ENCODE measurements around the gene BNIPL.

Gene BNIPL

DNA sequence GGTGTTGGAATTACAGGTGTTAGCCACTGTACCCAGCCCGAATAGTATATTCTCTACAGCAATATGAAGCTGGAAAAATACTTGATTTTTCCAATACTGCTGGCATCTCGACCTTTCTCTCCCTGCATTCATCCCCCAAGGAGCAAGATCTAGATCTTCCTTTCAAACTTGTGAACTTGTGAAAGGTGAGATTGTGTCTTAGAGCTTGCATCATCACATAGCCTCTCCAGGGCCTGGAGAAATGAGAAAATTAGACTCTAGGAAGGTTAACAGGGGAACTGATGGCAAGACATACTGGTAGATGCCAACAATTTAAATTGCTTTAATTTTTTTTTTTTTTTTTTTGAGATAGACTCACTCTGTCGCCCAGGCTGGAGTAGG lies 26.1 kb upstream of the BNIPL start:
- DNase-seq: no peak

DNA sequence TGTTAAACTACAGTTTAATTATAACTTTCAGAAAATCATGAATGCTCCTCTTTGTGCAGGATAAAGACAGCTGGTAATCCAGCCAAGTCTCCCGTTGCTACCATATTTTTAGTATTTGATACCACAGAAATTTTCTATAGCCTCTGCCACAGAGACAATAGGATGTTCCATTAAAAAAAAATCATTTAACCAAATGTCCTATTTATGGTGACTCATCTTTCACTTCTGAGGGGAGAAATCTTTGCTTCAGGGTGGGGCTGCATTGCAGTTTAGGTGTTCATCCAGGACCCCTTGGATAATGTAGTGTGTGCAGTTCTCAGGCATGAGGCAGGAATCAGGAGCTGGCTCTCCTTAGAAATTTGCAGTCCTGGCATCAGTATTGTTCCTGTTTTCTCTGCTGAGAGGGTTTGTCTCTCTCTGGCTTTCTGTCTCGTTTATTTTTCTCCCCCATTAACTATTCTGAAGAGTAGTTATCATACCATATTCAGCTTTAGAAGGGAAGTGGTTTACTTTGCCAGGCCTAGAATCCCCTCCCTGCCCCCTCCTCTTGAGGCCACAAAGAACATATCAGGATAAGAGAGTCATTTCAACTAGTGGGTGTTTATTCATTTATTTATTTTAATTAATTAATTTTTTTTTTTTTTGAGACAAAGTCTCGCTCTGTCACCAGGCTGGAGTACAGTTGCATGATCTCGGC lies 25.1 kb upstream of the BNIPL start:
- DNase-seq: peak; percentile 5

DNA sequence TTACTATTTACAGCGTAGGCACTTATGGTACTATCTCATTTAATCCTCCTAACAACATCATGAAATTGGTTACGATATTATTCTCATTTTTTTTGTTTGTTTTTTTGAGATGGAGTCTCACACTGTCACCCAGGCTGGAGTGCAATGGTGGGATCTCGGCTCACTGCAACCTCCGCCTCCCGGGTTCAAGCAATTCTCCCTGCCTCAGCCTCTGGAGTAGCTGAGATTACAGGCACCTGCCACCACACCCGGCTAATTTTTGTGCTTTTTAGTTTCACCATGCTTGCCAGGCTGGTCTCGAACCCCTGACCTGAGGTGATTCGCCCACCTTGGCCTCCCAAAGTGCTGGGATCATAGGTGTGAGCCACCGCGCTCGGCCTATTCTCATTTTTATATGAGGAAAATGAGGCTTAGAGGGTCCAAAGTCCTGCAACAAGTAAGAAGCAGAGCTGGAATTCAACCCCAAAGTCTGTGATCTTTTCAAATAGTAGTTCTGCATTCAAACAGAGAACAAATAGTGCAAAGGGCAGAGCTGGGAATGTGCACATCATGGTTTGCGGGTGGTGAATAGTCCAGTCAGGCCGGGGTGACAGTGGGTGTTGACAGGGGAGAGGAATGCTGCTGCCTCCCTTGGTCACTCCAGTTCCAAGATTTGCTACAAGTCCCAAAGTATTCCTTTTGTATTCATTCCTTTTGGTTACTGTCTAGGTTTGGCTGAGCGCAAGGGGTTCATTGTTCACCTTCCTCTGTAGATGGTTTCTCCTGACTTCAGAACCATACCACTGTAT lies 23.5 kb upstream of the BNIPL start:
- DNase-seq: no peak

DNA sequence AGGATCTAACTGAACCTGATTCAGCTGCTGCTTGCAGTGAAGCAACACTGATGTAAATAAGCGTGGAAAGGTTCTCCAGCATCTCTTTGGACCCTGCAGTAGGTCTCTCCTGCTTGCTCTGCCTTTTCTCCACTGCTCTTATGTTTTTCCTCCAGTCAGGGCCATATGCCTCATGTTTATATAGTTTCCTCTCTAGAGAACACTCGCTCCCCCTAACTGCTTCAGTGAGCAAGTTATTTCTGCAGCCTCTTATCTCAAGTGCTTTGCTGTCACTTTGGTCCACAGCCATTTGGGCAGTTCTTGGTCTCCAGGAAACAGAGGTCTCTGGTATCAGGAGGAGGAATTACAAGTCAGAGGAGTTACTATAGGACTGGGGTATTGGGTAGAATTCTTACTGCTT lies 22.9 kb upstream of the BNIPL start:
- no peak for DNase-seq

DNA sequence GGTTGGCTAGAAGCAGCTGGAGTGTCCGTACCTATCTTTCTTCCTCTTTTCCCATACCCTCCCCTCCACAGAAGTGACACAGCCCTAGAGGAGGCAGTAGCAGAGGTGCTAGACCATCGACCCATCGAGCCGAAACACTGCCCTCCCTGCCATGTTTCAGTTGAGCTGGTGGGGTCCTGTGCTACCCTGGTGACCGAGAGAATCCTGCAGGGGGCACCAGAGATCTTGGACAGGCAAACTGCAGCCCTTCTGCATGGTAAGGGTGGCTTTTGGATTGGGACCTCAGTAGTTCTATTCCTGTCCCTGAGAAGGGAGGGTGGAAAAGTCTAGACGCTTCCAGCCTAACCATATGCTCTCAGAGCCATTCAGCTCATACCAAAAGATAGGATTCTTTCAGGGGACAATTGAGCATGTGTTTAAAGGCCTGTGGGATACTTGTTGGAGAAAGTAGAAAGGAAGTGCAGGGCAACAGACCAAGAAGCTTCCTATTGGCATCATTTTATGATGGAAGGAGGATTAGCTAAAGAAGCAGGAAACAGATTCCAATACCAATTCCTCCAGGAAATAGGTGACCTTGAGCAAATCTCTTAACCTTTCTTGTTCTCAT lies 11.7 kb upstream of the BNIPL start:
- DNase-seq: peak; percentile 66

DNA sequence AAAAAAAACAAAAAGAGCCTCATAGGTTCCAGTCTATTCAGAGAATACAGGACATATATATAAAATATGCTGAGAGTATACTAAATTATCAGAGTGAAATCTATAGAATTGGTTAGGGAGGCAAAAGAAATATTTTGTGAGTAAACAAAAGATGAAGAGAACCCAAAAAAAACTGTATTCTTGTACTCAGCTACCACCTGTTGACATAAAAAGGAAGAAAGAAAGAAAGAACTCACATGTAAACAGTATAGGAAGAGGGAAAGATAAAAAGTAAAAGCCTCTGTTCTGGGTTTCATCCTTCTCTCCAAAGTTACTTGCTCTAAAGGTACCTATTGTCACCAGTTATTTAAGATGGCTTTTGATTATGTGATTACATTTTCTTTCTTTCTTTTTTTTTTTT lies 9.9 kb upstream of the BNIPL start:
- DNase-seq: no peak

DNA sequence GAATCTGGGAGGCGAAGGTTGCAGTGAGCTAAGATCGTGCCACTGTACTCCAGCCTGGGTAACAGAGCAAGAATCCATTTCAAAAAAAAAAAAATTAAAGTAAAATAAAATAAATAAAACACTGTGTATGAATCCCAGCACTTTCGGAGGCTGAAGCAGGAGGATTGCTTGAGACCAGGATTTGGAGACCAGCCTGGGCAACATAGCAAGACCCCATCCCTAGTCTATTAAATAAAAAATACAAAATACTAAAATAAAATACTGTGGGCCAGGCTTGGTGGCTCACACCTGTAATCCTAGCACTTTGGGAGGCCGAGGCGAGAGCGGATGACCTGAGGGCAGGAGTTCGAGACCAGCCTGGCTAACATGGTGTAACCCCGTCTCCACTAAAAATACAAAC lies 4.2 kb upstream of the BNIPL start:
- no peak for DNase-seq

DNA sequence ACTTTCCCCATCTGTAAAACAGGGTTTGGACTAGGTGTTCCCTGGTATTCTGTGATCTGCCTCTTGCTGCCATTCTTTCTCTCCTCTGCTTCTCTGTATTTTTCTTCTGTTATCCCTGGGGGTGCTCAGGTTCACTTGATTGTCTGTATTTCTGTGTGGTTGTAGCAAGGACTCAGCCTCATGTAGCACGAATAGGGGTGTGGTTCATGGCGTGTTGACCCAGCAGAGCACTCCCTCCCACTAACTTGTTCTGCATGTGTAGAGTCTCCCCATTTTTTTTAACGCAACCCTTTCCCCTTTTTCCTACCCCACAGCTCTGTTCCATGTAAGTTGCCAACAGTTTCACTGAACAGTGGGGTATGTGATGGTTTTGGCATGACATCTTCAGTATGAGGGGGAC lies 1.2 kb upstream of the BNIPL start:
- no peak for DNase-seq

DNA sequence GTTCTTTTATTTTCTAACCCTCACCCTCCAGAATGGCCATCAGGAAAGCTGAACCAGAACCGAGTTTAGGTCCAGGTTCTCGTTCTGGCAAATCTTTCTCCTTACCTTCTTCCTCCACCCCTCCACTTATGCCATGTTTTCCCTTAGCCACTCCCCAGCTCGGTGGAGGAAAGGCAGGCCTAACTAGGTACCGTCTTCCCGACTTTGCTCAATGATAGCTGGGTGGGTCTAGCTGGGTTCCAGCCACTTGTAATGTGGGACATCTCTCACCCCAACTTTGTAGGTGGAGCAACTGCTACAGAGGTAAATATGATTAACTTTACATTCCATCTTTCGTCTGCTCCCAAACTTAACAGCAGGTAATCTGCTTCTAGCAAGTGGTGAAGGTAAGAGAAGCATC lies 646 bp downstream of the BNIPL start:
- DNase-seq: no peak

DNA sequence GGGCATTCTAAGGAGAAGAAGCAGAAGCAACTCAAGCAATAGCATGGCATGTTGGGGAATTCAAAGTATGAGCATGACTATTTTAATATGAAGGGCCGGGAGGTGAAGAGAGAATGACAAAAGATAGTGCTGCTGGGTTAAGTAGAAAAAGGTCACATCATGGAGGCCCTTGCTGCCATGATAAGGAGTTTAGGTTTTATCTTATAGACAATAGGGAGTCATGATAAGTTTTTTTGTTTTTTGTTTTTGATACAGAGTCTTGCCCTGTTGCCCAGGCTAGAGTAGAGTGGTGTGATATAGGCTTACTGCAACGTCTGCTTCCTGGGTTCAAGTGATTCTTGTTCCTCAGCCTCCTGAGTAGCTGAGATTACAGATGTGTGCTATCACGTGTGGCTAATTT lies 3.1 kb downstream of the BNIPL start:
- no peak for DNase-seq

DNA sequence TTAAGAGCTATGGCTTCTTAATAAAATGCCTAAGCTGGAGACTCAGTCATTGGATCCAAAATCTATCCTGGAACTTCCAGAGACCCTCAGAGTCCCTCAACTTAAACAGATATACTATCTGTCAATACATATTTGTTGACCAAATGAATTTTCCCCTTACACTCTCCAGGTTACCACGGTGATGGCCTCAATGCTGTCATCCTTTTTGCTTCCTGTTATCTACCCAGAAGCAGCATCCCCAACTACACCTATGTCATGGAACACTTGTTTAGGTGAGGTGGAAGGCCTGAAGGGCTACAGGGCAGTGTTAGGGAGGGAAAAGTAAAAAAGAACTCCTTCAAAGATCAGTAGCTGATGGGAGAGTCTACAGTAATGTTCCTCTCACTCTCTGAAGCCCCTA lies 6.8 kb downstream of the BNIPL start:
- DNase-seq: no peak

DNA sequence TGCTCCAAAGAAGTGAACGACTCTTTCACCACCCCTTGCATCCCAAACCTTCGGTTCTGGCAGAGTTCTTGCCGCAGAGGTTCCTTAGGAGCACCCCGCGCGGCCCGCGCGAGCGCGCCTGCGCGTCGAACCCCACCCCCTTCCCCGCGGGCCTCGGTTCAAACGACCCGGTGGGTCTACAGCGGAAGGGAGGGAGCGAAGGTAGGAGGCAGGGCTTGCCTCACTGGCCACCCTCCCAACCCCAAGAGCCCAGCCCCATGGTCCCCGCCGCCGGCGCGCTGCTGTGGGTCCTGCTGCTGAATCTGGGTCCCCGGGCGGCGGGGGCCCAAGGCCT lies 11.2 kb downstream of the BNIPL start, which contains the start of gene C1orf56:
Gene C1orf56, plus strand, starts transcription at position 161 of the 334 bp plus-strand sequence. Its CDS starts 97 bp downstream, at position 258.
- peak; percentile 86 for DNase-seq

DNA sequence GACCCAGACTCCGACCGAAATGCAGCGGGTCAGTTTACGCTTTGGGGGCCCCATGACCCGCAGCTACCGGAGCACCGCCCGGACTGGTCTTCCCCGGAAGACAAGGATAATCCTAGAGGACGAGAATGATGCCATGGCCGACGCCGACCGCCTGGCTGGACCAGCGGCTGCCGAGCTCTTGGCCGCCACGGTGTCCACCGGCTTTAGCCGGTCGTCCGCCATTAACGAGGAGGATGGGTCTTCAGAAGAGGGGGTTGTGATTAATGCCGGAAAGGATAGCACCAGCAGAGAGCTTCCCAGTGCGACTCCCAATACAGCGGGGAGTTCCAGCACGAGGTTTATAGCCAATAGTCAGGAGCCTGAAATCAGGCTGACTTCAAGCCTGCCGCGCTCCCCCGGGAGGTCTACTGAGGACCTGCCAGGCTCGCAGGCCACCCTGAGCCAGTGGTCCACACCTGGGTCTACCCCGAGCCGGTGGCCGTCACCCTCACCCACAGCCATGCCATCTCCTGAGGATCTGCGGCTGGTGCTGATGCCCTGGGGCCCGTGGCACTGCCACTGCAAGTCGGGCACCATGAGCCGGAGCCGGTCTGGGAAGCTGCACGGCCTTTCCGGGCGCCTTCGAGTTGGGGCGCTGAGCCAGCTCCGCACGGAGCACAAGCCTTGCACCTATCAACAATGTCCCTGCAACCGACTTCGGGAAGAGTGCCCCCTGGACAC lies 11.7 kb downstream of the BNIPL start:
- peak; percentile 73 for DNase-seq

DNA sequence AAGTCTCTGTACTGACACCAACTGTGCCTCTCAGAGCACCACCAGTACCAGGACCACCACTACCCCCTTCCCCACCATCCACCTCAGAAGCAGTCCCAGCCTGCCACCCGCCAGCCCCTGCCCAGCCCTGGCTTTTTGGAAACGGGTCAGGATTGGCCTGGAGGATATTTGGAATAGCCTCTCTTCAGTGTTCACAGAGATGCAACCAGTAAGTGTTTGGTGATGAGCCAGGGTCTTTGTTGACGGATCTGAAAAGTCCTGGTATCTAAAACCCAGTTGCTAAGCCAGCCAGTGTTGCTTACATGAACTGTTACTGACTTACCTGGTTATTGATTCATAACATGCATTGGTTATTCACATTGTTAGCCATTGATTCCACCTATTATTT lies 12.3 kb downstream of the BNIPL start:
- no peak for DNase-seq

DNA sequence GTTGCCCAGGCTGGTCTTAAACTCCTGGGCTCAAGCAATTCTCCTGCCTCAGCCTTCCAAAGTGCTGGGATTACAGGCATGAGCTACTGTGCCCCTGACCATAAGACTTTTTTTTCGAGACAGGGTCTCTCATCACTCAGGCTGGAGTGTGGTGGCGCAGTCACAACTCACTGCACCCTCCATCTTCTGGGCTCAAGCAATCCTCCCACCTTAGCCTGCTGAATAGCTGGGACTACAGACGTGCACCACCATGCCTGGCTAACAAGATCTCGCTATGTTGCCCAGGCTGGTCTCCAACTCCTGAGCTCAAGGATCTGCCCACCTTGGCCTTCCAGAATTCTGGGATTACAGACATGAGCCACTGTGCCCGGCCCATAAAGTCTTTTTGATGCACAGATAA lies 13.1 kb downstream of the BNIPL start:
- no peak for DNase-seq

DNA sequence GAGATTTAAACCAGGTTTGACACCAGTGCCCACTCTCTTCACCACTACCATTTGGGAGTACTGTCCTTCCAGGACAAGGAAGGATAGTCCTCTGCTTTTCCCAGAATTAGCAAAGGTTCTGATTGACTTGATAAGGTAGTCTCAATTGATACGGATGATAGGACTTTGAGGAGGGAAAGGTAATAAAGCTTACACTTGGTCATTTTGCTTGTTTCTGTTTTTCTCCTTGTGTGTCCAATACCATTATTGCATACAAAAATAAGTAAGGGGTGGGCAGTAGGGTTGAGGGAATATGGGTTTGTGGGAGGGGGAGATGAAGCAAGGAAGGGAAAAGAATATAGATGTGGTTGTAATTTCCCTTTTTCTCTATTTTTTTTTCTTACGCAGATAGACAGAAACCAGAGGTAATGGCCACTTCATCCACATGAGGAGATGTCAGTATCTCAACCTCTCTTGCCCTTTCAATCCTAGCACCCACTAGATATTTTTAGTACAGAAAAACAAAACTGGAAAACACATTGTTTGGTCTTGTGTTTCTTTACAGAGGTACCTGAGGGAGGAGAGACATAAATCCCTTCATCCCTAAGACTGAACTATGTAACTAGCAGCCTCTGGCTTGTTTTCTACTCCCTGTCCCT lies 13.8 kb downstream of the BNIPL start:
- DNase-seq: no peak

DNA sequence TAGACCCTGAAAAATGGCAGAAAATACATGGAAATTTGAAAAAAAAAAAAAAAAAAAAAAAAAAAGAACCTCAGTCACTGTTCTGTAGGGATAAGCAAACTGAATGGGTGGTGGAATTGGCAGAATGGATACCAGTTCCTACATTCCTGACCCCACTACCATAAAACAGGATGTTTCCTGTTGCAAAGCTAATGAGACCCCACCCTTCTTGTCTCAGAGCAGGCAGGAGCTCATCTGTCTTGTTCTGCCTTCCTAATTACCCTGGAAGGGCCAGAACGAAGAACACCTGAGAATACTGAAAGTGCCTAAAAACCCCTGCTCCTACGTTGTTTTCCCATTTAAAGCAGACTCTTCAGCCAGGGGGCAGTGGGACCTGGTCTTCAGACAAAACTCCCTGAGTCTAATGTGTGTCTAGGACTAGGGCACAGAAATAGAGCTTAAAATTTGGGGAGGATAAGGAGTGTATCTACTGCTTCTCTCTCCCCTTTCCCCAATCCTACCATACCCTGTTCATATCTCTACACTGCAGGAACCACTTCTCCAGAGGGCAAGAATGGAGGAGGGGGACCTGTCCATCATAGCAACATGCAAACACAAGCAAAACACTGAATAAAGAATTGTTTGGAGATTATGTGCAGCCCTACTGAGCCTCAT lies 15.1 kb downstream of the BNIPL start:
- no peak for DNase-seq

DNA sequence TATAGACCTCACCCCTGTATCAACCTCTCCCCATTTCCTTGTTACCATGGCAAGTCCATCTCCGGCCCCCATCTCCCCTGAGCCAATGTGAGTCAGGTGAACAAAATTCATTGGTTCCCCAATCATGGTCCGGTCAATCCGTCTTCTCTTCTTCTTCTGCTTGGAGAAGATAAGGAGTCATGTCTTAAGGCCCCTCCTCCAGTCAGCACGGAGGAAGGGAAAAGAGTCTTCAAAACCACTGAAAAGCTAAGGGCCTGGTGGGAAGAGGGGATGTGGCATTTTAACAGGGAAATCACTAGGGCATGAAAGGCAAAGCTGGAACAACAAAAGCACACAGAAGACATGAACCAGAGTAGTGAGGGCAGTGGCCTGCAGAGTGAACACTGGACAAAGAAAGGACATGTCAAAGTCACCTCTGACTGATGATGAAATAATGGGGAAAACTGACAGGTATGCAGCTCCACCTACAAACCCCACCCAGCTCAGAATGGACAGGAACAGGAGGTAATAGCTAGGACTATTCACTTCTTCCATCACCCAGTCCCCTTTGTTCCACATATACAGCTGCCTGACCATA lies 18.7 kb downstream of the BNIPL start:
- no peak for DNase-seq

DNA sequence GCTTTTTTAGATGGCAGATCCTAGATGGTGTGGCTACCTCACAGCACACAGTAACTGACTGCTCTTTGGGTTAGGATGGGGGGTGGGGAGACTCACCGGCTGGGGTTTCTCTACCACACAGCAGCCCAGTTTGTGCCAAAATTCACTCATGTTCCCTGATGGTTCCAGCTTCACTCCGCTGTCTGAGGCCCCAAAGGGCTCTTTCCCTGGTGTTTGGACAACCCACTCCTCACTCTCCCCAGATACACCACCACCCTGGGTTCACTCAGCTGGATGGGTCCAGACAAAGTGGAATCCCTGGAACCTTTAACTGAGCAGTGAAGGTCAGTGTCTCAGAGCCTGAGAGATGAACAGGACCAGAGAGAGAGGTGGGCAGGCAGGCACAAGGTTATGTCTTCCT lies 19.2 kb downstream of the BNIPL start:
- no peak for DNase-seq

DNA sequence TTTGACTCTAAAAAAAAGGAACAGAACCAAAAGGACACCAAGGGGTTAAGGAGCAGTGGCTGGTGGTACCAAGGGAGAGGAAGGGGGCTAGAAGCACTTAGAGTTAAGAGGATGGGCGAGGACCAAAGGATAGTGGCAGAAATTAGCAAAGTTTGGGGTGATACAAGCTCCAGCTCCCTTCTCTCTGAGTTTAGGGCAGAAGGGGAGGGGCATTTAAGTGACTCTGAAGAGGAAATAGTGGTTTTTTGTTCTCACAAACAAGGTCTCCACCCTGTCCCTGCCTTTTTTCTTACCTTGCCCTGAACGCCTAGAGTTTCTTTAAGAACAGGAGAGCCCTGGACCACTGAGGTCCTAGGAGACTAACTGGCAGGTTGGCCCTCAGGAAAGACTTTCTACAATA lies 19.8 kb downstream of the BNIPL start:
- DNase-seq: no peak

DNA sequence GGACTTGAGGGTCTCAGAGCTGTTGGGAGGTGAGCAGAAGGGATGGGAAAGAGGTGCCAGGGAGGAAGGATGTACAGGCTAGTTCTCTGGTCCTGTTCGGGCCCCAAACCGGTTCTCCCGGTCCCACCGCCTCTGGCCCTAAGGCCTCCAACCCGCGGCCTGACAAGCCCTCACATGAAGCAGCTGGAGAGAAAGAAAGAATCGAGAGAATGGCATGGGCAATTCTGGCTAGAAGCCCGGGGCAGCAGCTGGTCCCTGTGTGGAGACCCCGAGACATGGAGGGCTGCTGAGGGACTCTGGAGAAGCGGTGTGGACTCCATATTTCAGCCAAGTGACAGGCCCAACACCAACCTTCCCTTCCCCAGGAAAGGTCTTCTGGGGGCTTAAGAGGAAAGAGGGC lies 22.3 kb downstream of the BNIPL start:
- peak; percentile 39 for DNase-seq

All from NCI-H146 (cell line).